VCaP (cell line): ENCODE results near the gene SCAI.
"Not testable (repeated sequence)": the region's sequence is repeated elsewhere in the genome, so short reads cannot be mapped to it uniquely, and the experiment has no call there.

ENCODE experiments used
- H3K27ac ChIP-seq: fragments of 450-650 bp; 2 replicates; pipeline ENCODE4 v1.5.1; 2017
- TF ChIP-seq, protein P1 (sequence below): fragments of 450-650 bp; conservative IDR thresholded peaks from 2 replicates; pipeline ENCODE4 v1.5.1; 2017; ENCODE audit warnings: mild to moderate bottlenecking, moderate library complexity

Gene SCAI

DNA sequence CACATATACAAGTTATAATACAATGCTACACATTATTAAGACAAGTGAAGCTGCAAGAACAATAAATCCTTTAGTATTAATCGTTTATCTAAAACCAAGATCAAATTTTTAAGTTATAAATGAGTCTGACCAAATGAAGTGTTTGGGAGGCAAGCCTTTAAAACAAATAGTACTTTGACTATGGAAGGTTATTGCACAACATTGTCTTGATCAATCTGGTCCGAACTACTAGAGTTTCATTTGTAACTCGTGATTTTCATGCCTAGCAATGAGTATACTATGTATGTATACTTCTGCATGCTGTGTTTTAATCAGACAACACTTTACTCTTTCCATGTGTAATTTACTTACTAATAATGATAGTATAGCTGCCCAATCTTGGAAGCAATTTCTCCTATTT is 115.3 kb downstream of the SCAI start:
- TF ChIP-seq, protein P1, sequence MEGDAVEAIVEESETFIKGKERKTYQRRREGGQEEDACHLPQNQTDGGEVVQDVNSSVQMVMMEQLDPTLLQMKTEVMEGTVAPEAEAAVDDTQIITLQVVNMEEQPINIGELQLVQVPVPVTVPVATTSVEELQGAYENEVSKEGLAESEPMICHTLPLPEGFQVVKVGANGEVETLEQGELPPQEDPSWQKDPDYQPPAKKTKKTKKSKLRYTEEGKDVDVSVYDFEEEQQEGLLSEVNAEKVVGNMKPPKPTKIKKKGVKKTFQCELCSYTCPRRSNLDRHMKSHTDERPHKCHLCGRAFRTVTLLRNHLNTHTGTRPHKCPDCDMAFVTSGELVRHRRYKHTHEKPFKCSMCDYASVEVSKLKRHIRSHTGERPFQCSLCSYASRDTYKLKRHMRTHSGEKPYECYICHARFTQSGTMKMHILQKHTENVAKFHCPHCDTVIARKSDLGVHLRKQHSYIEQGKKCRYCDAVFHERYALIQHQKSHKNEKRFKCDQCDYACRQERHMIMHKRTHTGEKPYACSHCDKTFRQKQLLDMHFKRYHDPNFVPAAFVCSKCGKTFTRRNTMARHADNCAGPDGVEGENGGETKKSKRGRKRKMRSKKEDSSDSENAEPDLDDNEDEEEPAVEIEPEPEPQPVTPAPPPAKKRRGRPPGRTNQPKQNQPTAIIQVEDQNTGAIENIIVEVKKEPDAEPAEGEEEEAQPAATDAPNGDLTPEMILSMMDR: no peak
- no peak overlapping the region for H3K27ac ChIP-seq

DNA sequence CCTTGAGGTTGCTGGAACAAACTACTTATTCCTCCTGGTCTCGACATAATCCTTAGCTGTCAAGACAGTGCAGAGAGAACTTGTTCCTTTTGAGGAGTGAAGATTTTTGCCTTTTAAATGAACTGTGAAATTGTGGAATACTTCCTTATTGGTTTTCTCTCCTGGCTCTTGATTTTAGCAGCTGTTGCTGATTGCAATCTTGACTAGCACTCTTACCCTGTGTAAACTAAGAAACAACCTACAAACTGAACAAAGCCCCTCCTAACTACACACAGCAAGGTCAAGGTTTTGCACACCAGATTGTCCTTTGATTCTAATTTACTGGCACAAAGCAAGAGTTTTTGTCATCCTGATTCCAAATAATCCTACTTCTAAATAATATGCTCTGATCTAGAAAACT is 118.4 kb downstream of the SCAI start:
- TF ChIP-seq, protein P1: no peak
- H3K27ac ChIP-seq: no peak overlapping the region

DNA sequence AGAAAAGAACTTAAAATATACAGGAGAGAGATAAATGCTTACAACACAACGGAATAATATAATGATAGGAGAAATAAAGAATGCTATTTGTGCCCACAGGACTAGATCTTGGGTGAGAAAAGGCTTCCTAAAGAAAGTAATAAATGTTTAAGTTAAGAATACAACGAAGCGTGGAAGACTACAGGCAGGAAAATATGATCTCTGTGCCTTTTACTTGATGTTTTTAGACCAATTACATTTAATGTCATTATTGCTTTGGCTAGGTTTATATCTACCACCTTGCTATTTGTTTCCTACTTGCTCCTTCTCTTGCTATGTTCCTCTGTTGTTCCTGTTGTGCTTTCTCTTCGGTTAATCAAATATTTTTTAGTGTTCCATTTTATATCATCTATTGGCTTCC is 122.3 kb downstream of the SCAI start:
- H3K27ac ChIP-seq: no peak overlapping the region
- TF ChIP-seq, protein P1: no peak

DNA sequence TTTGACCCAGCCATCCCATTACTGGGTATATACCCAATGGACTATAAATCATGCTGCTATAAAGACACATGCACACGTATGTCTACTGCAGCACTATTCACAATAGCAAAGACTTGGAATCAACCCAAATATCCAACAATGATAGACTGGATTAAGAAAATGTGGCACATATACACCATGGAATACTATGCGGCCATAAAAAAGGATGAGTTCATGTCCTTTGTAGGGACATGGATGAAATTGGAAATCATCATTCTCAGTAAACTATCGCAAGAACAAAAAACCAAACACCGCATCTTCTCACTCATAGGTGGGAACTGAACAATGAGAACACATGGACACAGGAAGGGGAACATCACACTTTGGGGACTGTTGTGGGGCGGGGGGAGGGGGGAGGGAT is 127.7 kb downstream of the SCAI start:
- H3K27ac ChIP-seq: not testable (repeated sequence)

DNA sequence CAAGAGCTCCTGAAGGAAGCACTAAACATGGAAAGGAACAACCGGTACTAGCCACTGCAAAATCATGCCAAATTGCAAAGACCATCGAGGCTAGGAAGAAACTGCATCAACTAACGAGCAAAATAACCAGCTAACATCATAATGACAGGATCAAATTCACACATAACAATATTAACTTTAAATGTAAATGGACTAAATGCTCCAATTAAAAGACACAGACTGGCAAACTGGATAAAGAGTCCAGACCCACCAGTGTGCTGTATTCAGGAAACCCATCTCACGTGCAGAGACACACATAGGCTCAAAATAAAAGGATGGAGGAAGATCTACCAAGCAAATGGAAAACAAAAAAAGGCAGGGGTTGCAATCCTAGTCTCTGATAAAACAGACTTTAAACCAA is 131.3 kb downstream of the SCAI start:
- not testable (repeated sequence) for H3K27ac ChIP-seq

DNA sequence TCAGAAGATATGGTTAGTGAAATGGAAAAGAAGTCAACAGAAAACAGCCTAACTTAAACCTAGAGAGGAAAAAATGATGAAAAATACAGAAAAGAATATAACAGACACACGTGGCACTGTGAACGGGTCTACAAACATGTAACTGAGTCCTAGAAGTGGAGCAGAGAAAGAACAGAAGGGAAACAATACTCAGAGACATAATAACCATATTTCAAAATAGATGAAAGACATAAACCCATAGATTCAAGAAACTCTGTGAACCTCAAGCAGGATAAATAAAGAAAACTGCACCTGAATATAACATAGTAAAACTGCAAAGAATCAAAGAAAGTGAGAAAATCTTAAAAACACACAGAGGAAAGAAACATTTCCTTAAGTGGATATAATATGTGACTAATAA is 134.7 kb downstream of the SCAI start:
- no peak overlapping the region for H3K27ac ChIP-seq
- TF ChIP-seq, protein P1: no peak

DNA sequence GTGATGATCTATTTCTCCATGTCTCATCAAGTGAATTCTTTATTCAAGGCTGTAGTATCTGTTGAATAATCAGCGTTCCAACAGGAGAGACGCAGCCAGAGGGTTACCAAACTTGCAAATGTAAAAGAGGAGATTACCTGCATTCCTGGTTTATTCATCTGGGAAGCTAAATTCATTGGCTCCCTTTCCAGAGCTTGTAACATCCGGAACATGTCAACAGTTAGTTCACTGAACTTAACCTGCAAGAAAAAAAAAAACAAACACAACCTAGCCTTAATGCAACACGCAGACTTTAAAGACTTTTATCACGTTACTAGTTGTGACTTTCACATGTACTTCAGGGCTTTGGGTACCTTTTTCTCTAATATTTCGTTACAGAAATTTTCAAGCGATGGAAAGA is 140.0 kb downstream of the SCAI start:
- TF ChIP-seq, protein P1: no peak
- H3K27ac ChIP-seq: peak overlapping the region; percentile 30; the same call in 1 of the 2 replicates

DNA sequence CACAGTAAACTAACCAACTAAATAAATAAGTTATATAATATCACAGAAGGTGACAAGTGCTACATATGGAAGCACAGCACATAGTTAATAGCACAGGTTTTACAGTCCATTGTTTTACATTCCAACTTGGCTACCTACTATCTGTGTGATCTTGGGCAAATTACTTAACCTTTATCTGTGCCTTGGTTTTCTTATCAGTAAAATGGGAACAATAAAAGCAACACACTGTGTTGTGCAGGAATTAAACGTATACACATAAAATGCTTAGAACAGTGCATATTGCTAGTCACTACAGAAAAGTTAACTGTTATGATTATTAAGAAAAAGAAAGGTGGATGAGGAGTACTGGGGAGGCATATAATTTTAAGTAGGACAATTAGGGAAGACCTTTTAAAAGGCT is 159.6 kb downstream of the SCAI start:
- no peak overlapping the region for H3K27ac ChIP-seq
- TF ChIP-seq, protein P1: no peak

DNA sequence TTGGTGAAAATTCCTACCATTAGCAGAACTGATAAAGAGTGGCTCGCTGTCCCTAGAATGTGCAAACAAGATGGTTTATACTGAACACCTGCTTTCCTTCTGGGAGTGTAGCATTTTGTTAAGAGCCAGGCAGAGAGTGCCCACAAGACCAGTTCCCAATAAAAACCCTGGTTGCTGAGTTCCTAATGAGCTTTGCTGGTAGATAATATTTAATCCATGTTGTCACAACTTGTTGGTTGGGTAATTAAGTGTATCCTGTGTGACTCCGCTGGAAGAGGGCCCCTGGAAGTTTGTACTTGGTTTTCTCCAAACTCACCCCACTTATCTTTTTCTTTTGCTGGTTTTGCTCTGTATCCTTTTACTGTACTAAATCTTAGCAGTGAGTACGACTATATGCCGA is 162.9 kb downstream of the SCAI start:
- H3K27ac ChIP-seq: peak overlapping the region; percentile 67
- TF ChIP-seq, protein P1: no peak
